GM23338 (cell line): Measurements from ENCODE around the gene G3BP1. TPM values are rescaled to one million over a fixed set of nuclear protein-coding genes. Genes with fewer than 3 reads are reported as not detected.

ENCODE experiments used
- ATAC-seq: fragments of 200-7000 bp; cut with Tn5 transposase; 3 replicates; pipeline ENCODE4 v1.9.1; 2020
- DNase-seq: peaks from one replicate; pipeline ENCODE4 v3.0.0-alpha.2; 2015; ENCODE audit warnings: low spot score
- H2AFZ ChIP-seq: fragments of 200-600 bp; sonication (generic); 2 replicates; pipeline ENCODE4 v1.8.0; 2016; ENCODE audit warnings: antibody characterized with exemption, mild to moderate bottlenecking, moderate library complexity
- H3F3A ChIP-seq: fragments of 200-600 bp; sonication (generic); replicated peaks from 2 replicates; pipeline ENCODE4 v1.8.0; 2017; ENCODE audit warnings: antibody characterized with exemption, mixed run types, low read depth
- H3K27ac ChIP-seq: fragments of 200-600 bp; sonication (generic); 2 replicates; pipeline ENCODE4 v1.6.1; 2016; ENCODE audit warnings: low read depth
- H3K27me3 ChIP-seq: fragments of 200-600 bp; sonication (generic); 2 replicates; pipeline ENCODE4 v1.8.0; 2016; ENCODE audit warnings: mild to moderate bottlenecking, mixed run types, moderate library complexity; ENCODE audit not compliant: insufficient read depth
- H3K36me3 ChIP-seq: fragments of 200-600 bp; sonication (generic); 2 replicates; pipeline ENCODE4 v1.8.0; 2016; ENCODE audit warnings: mild to moderate bottlenecking; ENCODE audit not compliant: insufficient read depth
- H3K4me1 ChIP-seq: fragments of 200-600 bp; sonication (generic); 2 replicates; pipeline ENCODE4 v1.8.0; 2016; ENCODE audit warnings: mild to moderate bottlenecking, moderate library complexity; ENCODE audit not compliant: insufficient read depth
- H3K4me2 ChIP-seq: fragments of 200-600 bp; sonication (generic); 2 replicates; pipeline ENCODE4 v1.7.1; 2017; ENCODE audit warnings: mixed run types
- H3K4me3 ChIP-seq: fragments of 200-600 bp; sonication (generic); 2 replicates; pipeline ENCODE4 v1.6.1; 2016; ENCODE audit warnings: mixed run types
- H3K79me2 ChIP-seq: fragments of 200-600 bp; sonication (generic); replicated peaks from 2 replicates; pipeline ENCODE4 v1.8.0; 2017; ENCODE audit warnings: mild to moderate bottlenecking; ENCODE audit not compliant: insufficient read depth
- H3K9me2 ChIP-seq: fragments of 200-600 bp; sonication (generic); 2 replicates; pipeline ENCODE4 v1.8.0; 2017; ENCODE audit not compliant: insufficient read depth
- H4K20me1 ChIP-seq: fragments of 200-600 bp; sonication (generic); replicated peaks from 2 replicates; pipeline ENCODE4 v1.8.0; 2017; ENCODE audit warnings: mild to moderate bottlenecking; ENCODE audit not compliant: insufficient read depth
- H3K27ac Mint-ChIP-seq: 2 replicates; pipeline ENCODE4 v1.8.0; 2020; ENCODE audit warnings: inconsistent platforms, mild to moderate bottlenecking, moderate library complexity, mixed read lengths
- H3K27me3 Mint-ChIP-seq: 3 replicates; pipeline ENCODE4 v1.8.0; 2022; ENCODE audit warnings: low read depth, mild to moderate bottlenecking, moderate library complexity, mixed read lengths, inconsistent platforms; ENCODE audit not compliant: insufficient read depth, poor library complexity
- H3K36me3 Mint-ChIP-seq: 3 replicates; pipeline ENCODE4 v1.8.0; 2021; ENCODE audit warnings: low read depth, mild to moderate bottlenecking, inconsistent platforms, moderate library complexity, mixed read lengths
- H3K4me1 Mint-ChIP-seq: 3 replicates; pipeline ENCODE4 v1.8.0; 2020; ENCODE audit warnings: mild to moderate bottlenecking, inconsistent platforms, mixed read lengths
- H3K4me3 Mint-ChIP-seq: 3 replicates; pipeline ENCODE4 v1.8.0; 2021; ENCODE audit warnings: moderate library complexity, mild to moderate bottlenecking, inconsistent platforms, mixed read lengths
- H3K9me3 Mint-ChIP-seq: 3 replicates; pipeline ENCODE4 v1.8.0; 2020; ENCODE audit warnings: moderate library complexity, mild to moderate bottlenecking, inconsistent platforms, mixed read lengths
- CREB1 ChIP-seq: fragments of 250-450 bp; sonication (Bioruptor Pico); IDR thresholded peaks from 2 replicates; pipeline ENCODE4 v1.5.0; 2020; ENCODE audit warnings: low read depth, mild to moderate bottlenecking, moderate library complexity
- EZH2 ChIP-seq: fragments of 200-600 bp; sonication (generic); IDR thresholded peaks from one replicate; pipeline ENCODE4 v1.8.0; 2017; ENCODE audit warnings: antibody characterized with exemption, mild to moderate bottlenecking, low read depth; ENCODE audit not compliant: unreplicated experiment
- EZH2phosphoT487 ChIP-seq: fragments of 200-600 bp; sonication (generic); IDR thresholded peaks from one replicate; pipeline ENCODE4 v1.8.1; 2018; ENCODE audit warnings: antibody characterized with exemption; ENCODE audit not compliant: unreplicated experiment
- JUNB ChIP-seq: IDR thresholded peaks from one replicate; pipeline ENCODE4 v1.6.1; 2016; ENCODE audit warnings: antibody characterized with exemption; ENCODE audit not compliant: unreplicated experiment
- POLR2AphosphoS5 ChIP-seq: IDR thresholded peaks from 2 replicates; pipeline ENCODE4 v1.6.1; 2016; ENCODE audit warnings: antibody characterized with exemption, low read depth
- STAT1 ChIP-seq: IDR thresholded peaks from one replicate; pipeline ENCODE4 v1.6.1; 2016; ENCODE audit warnings: antibody characterized with exemption; ENCODE audit not compliant: unreplicated experiment
- ZNF114 ChIP-seq: fragments of 250-450 bp; sonication (Bioruptor Pico); IDR thresholded peaks from 2 replicates; pipeline ENCODE4 v1.5.0; 2020; ENCODE audit warnings: mild to moderate bottlenecking, moderate library complexity
- ZNF331 ChIP-seq: fragments of 250-450 bp; sonication (Bioruptor Pico); IDR thresholded peaks from 2 replicates; pipeline ENCODE4 v1.5.0; 2020; ENCODE audit warnings: low read depth, mild to moderate bottlenecking, moderate library complexity
- polyA plus RNA-seq: library from polyadenylated mRNA; unstranded; fragments of >200 nt; fragmentation: Nextera tagmentation; extraction: Ambion mirVana; gene quantifications from 2 replicates; pipeline ENCODE4 v1.2.1, GENCODE V29; 2016
- total RNA-seq: library from RNA; depleted of rRNA; stranded (reverse); fragments of >200 nt; shearing (Covaris generic); gene quantifications from 2 replicates; pipeline ENCODE4 v1.2.3, GENCODE V29; 2014
- TF ChIP-seq, protein P1 (sequence below): IDR thresholded peaks from 2 replicates; pipeline ENCODE4 v1.6.1; 2016; ENCODE audit warnings: antibody characterized with exemption
- TF ChIP-seq, protein P2 (sequence below): fragments of 250-450 bp; sonication (Bioruptor Pico); IDR thresholded peaks from 2 replicates; pipeline ENCODE4 v1.5.0; 2020; ENCODE audit warnings: mild to moderate bottlenecking, moderate library complexity
- TF ChIP-seq, protein P3 (sequence below), 2 experiments: fragments of 200-600 bp in 1 of 2; sonication (generic) in 1 of 2; conservative IDR thresholded peaks; 2 replicates each; pipeline versions ENCODE4 v1.5.1 to v1.6.1; 2016 to 2017; ENCODE audit warnings: antibody characterized with exemption in 2 of 2, low read depth in 2 of 2, mild to moderate bottlenecking in 2 of 2, moderate library complexity in 1 of 2
- TF ChIP-seq, protein P4 (sequence below): IDR thresholded peaks from one replicate; pipeline ENCODE4 v1.6.1; 2018; ENCODE audit warnings: antibody characterized with exemption; ENCODE audit not compliant: unreplicated experiment

G3BP1 gene
- total and polyA plus RNA-seq, 2 experiments from 2014 or later, result 183 to 323 TPM

DNA sequence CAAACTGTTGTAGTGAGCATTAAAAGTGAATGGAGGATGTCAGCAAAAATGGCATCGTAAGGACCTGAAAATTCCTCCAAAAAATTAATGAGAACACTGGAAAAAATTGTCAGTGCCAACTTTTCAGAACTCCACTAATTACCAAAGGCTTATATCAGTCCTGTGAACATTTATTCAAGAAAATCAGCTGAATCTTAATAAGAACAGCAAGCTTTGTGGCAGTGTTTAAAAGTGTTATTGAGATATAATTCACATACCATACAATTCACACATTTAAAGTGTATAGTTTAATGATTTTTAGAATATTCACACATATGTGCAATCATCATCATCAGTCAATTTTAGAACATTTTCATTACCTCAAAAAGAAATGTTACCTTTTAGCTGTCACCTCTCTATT, 57.6 kb downstream of the G3BP1 start:
- Mint-ChIP-seq H3K36me3 (peaks cover 68% of the 10 kb centered on the region), H3K9me3 (peaks cover 47% of the 10 kb centered on the region), H3K4me3 (no peak overlapping the region), H3K27ac (no peak overlapping the region), H3K27me3 (peaks cover 12% of the 10 kb centered on the region), H3K4me1 (peaks cover 5% of the 10 kb centered on the region)
- Histone ChIP-seq H3K27ac (no peak overlapping the region), H3K4me1 (peaks cover 5% of the 10 kb centered on the region), H4K20me1 (peaks cover 5% of the 10 kb centered on the region; the same call in 1 of the 2 replicates), H3K9me2 (no peaks in the 10 kb centered on the region; the same call in 1 of the 2 replicates), H3K4me2 (no peak overlapping the region), H3K79me2 (no peaks in the 10 kb centered on the region), H3K36me3 (peaks cover 9% of the 10 kb centered on the region), H3F3A (no peaks in the 10 kb centered on the region), H3K27me3 (no peaks in the 10 kb centered on the region), H3K4me3 (no peak overlapping the region), H2AFZ (no peak overlapping the region)
- no peak for DNase-seq
- ATAC-seq, result no peak
- TF ChIP-seq EZH2 (no peak), ZNF331 (CRISPR knock-in tag) (no peak), POLR2AphosphoS5 (no peak), STAT1 (no peak), JUNB (no peak), EZH2phosphoT487 (no peak), CREB1 (CRISPR knock-in tag) (no peak), ZNF114 (CRISPR knock-in tag) (no peak)
- TF ChIP-seq, protein P1, sequence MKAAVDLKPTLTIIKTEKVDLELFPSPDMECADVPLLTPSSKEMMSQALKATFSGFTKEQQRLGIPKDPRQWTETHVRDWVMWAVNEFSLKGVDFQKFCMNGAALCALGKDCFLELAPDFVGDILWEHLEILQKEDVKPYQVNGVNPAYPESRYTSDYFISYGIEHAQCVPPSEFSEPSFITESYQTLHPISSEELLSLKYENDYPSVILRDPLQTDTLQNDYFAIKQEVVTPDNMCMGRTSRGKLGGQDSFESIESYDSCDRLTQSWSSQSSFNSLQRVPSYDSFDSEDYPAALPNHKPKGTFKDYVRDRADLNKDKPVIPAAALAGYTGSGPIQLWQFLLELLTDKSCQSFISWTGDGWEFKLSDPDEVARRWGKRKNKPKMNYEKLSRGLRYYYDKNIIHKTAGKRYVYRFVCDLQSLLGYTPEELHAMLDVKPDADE, result no peak
- TF ChIP-seq, protein P2, sequence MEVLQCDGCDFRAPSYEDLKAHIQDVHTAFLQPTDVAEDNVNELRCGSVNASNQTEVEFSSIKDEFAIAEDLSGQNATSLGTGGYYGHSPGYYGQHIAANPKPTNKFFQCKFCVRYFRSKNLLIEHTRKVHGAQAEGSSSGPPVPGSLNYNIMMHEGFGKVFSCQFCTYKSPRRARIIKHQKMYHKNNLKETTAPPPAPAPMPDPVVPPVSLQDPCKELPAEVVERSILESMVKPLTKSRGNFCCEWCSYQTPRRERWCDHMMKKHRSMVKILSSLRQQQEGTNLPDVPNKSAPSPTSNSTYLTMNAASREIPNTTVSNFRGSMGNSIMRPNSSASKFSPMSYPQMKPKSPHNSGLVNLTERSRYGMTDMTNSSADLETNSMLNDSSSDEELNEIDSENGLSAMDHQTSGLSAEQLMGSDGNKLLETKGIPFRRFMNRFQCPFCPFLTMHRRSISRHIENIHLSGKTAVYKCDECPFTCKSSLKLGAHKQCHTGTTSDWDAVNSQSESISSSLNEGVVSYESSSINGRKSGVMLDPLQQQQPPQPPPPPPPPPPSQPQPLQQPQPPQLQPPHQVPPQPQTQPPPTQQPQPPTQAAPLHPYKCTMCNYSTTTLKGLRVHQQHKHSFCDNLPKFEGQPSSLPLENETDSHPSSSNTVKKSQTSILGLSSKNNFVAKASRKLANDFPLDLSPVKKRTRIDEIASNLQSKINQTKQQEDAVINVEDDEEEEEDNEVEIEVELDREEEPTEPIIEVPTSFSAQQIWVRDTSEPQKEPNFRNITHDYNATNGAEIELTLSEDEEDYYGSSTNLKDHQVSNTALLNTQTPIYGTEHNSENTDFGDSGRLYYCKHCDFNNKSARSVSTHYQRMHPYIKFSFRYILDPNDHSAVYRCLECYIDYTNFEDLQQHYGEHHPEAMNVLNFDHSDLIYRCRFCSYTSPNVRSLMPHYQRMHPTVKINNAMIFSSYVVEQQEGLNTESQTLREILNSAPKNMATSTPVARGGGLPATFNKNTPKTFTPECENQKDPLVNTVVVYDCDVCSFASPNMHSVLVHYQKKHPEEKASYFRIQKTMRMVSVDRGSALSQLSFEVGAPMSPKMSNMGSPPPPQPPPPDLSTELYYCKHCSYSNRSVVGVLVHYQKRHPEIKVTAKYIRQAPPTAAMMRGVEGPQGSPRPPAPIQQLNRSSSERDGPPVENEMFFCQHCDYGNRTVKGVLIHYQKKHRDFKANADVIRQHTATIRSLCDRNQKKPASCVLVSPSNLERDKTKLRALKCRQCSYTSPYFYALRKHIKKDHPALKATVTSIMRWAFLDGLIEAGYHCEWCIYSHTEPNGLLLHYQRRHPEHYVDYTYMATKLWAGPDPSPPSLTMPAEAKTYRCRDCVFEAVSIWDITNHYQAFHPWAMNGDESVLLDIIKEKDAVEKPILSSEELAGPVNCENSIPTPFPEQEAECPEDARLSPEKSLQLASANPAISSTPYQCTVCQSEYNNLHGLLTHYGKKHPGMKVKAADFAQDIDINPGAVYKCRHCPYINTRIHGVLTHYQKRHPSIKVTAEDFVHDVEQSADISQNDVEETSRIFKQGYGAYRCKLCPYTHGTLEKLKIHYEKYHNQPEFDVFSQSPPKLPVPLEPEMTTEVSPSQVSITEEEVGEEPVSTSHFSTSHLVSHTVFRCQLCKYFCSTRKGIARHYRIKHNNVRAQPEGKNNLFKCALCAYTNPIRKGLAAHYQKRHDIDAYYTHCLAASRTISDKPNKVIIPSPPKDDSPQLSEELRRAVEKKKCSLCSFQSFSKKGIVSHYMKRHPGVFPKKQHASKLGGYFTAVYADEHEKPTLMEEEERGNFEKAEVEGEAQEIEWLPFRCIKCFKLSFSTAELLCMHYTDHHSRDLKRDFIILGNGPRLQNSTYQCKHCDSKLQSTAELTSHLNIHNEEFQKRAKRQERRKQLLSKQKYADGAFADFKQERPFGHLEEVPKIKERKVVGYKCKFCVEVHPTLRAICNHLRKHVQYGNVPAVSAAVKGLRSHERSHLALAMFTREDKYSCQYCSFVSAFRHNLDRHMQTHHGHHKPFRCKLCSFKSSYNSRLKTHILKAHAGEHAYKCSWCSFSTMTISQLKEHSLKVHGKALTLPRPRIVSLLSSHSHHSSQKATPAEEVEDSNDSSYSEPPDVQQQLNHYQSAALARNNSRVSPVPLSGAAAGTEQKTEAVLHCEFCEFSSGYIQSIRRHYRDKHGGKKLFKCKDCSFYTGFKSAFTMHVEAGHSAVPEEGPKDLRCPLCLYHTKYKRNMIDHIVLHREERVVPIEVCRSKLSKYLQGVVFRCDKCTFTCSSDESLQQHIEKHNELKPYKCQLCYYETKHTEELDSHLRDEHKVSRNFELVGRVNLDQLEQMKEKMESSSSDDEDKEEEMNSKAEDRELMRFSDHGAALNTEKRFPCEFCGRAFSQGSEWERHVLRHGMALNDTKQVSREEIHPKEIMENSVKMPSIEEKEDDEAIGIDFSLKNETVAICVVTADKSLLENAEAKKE, result no peak
- TF ChIP-seq, protein P3, sequence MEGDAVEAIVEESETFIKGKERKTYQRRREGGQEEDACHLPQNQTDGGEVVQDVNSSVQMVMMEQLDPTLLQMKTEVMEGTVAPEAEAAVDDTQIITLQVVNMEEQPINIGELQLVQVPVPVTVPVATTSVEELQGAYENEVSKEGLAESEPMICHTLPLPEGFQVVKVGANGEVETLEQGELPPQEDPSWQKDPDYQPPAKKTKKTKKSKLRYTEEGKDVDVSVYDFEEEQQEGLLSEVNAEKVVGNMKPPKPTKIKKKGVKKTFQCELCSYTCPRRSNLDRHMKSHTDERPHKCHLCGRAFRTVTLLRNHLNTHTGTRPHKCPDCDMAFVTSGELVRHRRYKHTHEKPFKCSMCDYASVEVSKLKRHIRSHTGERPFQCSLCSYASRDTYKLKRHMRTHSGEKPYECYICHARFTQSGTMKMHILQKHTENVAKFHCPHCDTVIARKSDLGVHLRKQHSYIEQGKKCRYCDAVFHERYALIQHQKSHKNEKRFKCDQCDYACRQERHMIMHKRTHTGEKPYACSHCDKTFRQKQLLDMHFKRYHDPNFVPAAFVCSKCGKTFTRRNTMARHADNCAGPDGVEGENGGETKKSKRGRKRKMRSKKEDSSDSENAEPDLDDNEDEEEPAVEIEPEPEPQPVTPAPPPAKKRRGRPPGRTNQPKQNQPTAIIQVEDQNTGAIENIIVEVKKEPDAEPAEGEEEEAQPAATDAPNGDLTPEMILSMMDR (conservative IDR thresholded peaks at IDR 0.05; ENCODE audit: low read depth in 2 of 2), result no peak
- TF ChIP-seq, protein P4, sequence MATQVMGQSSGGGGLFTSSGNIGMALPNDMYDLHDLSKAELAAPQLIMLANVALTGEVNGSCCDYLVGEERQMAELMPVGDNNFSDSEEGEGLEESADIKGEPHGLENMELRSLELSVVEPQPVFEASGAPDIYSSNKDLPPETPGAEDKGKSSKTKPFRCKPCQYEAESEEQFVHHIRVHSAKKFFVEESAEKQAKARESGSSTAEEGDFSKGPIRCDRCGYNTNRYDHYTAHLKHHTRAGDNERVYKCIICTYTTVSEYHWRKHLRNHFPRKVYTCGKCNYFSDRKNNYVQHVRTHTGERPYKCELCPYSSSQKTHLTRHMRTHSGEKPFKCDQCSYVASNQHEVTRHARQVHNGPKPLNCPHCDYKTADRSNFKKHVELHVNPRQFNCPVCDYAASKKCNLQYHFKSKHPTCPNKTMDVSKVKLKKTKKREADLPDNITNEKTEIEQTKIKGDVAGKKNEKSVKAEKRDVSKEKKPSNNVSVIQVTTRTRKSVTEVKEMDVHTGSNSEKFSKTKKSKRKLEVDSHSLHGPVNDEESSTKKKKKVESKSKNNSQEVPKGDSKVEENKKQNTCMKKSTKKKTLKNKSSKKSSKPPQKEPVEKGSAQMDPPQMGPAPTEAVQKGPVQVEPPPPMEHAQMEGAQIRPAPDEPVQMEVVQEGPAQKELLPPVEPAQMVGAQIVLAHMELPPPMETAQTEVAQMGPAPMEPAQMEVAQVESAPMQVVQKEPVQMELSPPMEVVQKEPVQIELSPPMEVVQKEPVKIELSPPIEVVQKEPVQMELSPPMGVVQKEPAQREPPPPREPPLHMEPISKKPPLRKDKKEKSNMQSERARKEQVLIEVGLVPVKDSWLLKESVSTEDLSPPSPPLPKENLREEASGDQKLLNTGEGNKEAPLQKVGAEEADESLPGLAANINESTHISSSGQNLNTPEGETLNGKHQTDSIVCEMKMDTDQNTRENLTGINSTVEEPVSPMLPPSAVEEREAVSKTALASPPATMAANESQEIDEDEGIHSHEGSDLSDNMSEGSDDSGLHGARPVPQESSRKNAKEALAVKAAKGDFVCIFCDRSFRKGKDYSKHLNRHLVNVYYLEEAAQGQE, result no peak
